HCT116 (cell line): Measurements from ENCODE around the gene LRIT3. TPM values are rescaled to one million over a fixed set of nuclear protein-coding genes. Genes with fewer than 3 reads are reported as not detected.

Source experiments
- ATAC-seq: fragments of 200-7000 bp; cut with Tn5 transposase; 2 replicates; pipeline ENCODE4 v1.9.1; 2020; ENCODE audit warnings: mild to moderate bottlenecking, moderate library complexity
- BruUV-seq: library from RNA; stranded (reverse); fragments of 400-500 nt; replicated peaks from 2 replicates; lab custom pipeline; 2021; lab: Mats Ljungman, UMichigan
- CTCF ChIA-PET: fragments of 300-600 bp; sonication (Branson Sonifier 250); formaldehyde crosslinking; loops from one replicate; lab custom pipeline; 2021; ENCODE audit warnings: antibody characterized with exemption; lab: Charles Lee
- POLR2A ChIA-PET: fragments of 300-600, 350-600 bp; sonication (Branson Sonifier 250); formaldehyde crosslinking; loops from one replicate; lab custom pipeline; 2021; ENCODE audit warnings: antibody characterized with exemption; lab: Charles Lee
- RAD21 ChIA-PET, 2 experiments: fragments of 300-600 bp; sonication (Branson Sonifier 250); formaldehyde crosslinking; loops; one replicate each; lab custom pipeline; 2023; ENCODE audit warnings: low total read pairs in 2 of 2; ENCODE audit not compliant: uncharacterized antibody in 2 of 2, unreplicated experiment in 2 of 2, low non-redundant PET in 1 of 2; lab: Charles Lee
- DNase-seq: peaks from one replicate; pipeline ENCODE4 v3.0.0-alpha.2; 2010; ENCODE audit warnings: low read depth, low spot score
- H2AFZ ChIP-seq: fragments of 200-600 bp; shearing (Covaris generic), sonication (generic); 2 replicates; pipeline ENCODE4 v1.6.1; 2017; ENCODE audit warnings: low read depth, mixed run types, mixed read lengths, antibody characterized with exemption, low read length; ENCODE audit not compliant: poor library complexity, severe bottlenecking
- H3K27ac ChIP-seq: 2 replicates; pipeline ENCODE4 v1.5.1; 2012; ENCODE audit warnings: low read depth, low read length
- H3K27me3 ChIP-seq: fragments of 200-600 bp; sonication (generic); 2 replicates; pipeline ENCODE4 v1.6.1; 2016; ENCODE audit warnings: mixed run types, low read length, mixed read lengths; ENCODE audit not compliant: insufficient read depth
- H3K36me3 ChIP-seq, 2 experiments: fragments of 200-500 bp in 1 of 2; fragments of 200-600 bp in 1 of 2; sonication (Bioruptor generic) in 1 of 2; sonication (generic) in 1 of 2; 2 replicates each; pipeline versions ENCODE4 v1.5.1 to v1.6.1; 2014 to 2016; ENCODE audit warnings: low read length in 2 of 2, inconsistent platforms in 1 of 2, mixed read lengths in 1 of 2, mixed run types in 1 of 2; ENCODE audit not compliant: insufficient read depth in 2 of 2, control insufficient read depth in 1 of 2
- H3K4me1 ChIP-seq, 2 experiments: fragments of 200-600 bp in 1 of 2; sonication (generic) in 1 of 2; 2 replicates each; pipeline versions ENCODE4 v1.5.1 to v1.6.1; 2012 to 2017; ENCODE audit warnings: low read length in 2 of 2, inconsistent platforms in 1 of 2, mild to moderate bottlenecking in 1 of 2, mixed read lengths in 1 of 2, mixed run types in 1 of 2, moderate library complexity in 1 of 2; ENCODE audit not compliant: insufficient read depth in 2 of 2, control insufficient read depth in 1 of 2
- H3K4me2 ChIP-seq: fragments of 200-600 bp; sonication (generic); 2 replicates; pipeline ENCODE4 v1.6.1; 2017; ENCODE audit warnings: mixed run types, low read length, mixed read lengths
- H3K4me3 ChIP-seq, 2 experiments: fragments of 200-600 bp in 1 of 2; sonication (generic) in 1 of 2; replicated peaks in 1 of 2; 2 replicates each; pipeline ENCODE4 v1.5.1; 2011 to 2016; ENCODE audit warnings: low read length in 2 of 2, control low read depth in 1 of 2, low read depth in 1 of 2, mild to moderate bottlenecking in 1 of 2, mixed read lengths in 1 of 2, mixed run types in 1 of 2
- H3K79me2 ChIP-seq: fragments of 200-600 bp; sonication (generic); 2 replicates; pipeline ENCODE4 v1.6.1; 2017; ENCODE audit warnings: mild to moderate bottlenecking, mixed run types, low read length, moderate library complexity, mixed read lengths; ENCODE audit not compliant: insufficient read depth
- H3K9ac ChIP-seq: fragments of 200-600 bp; sonication (generic); 2 replicates; pipeline ENCODE4 v1.6.1; 2016; ENCODE audit warnings: low read length, mixed read lengths
- H3K9me2 ChIP-seq: fragments of 200-600 bp; sonication (generic), shearing (Covaris generic); 2 replicates; pipeline ENCODE4 v1.6.1; 2017; ENCODE audit warnings: mixed run types, mild to moderate bottlenecking, moderate library complexity; ENCODE audit not compliant: insufficient read depth
- H3K9me3 ChIP-seq, 2 experiments: fragments of 200-500 bp in 1 of 2; fragments of 200-600 bp in 1 of 2; sonication (Bioruptor generic) in 1 of 2; sonication (generic) in 1 of 2; 2 replicates each; pipeline ENCODE4 v1.6.1; 2014 to 2017; ENCODE audit warnings: low read length in 2 of 2, mixed read lengths in 2 of 2, inconsistent platforms in 1 of 2, low read depth in 1 of 2, mild to moderate bottlenecking in 1 of 2, mixed run types in 1 of 2, moderate library complexity in 1 of 2; ENCODE audit not compliant: control insufficient read depth in 1 of 2, insufficient read depth in 1 of 2
- H4K20me1 ChIP-seq: fragments of 200-600 bp; sonication (generic), shearing (Covaris generic); 2 replicates; pipeline ENCODE4 v1.6.1; 2017; ENCODE audit warnings: mixed run types, mild to moderate bottlenecking, moderate library complexity; ENCODE audit not compliant: insufficient read depth
- EGR1 ChIP-seq: IDR thresholded peaks from 2 replicates; pipeline ENCODE4 v1.6.1; 2012; ENCODE audit warnings: low read depth
- EZH2 ChIP-seq: fragments of 200-600 bp; sonication (generic); IDR thresholded peaks from 2 replicates; pipeline ENCODE4 v1.6.1; 2017; ENCODE audit warnings: antibody characterized with exemption, mixed run types
- FOSL1 ChIP-seq: IDR thresholded peaks from 2 replicates; pipeline ENCODE4 v1.6.1; 2012; ENCODE audit warnings: low read depth
- MAX ChIP-seq: IDR thresholded peaks from 2 replicates; pipeline ENCODE4 v1.6.1; 2012
- POLR2A ChIP-seq: IDR thresholded peaks from 2 replicates; pipeline ENCODE4 v1.7.0; 2011; ENCODE audit warnings: borderline replicate concordance; ENCODE audit not compliant: insufficient read depth, insufficient read length; ENCODE audit errors: extremely low read depth
- REST ChIP-seq: IDR thresholded peaks from 2 replicates; pipeline ENCODE4 v1.6.1; 2012; ENCODE audit warnings: low read depth
- SP1 ChIP-seq: IDR thresholded peaks from 2 replicates; pipeline ENCODE4 v1.6.1; 2012; ENCODE audit warnings: low read depth
- YY1 ChIP-seq: IDR thresholded peaks from 2 replicates; pipeline ENCODE4 v1.6.1; 2011; ENCODE audit warnings: low read length, low read depth, moderate library complexity, mild to moderate bottlenecking; ENCODE audit not compliant: insufficient replicate concordance; ENCODE audit errors: extremely low read depth
- ZBTB33 ChIP-seq: IDR thresholded peaks from 2 replicates; pipeline ENCODE4 v1.6.1; 2011; ENCODE audit warnings: mild to moderate bottlenecking, low read length, moderate library complexity; ENCODE audit not compliant: insufficient replicate concordance; ENCODE audit errors: extremely low read depth
- ZFX ChIP-seq: fragments of 450-650 bp; IDR thresholded peaks from 2 replicates; pipeline ENCODE4 v1.6.1; 2017
- intact Hi-C: fragments of 100-400 bp; cut with micrococcal nuclease; formaldehyde crosslinking; loops from 2 replicates; pipeline ENCODE4 v1.10.0; 2022
- total RNA-seq: library from RNA; stranded (reverse); gene quantifications from one replicate; pipeline ENCODE4 v1.2.1, GENCODE V29; 2021; ENCODE audit not compliant: unreplicated experiment

LRIT3 gene
- total RNA-seq, 1 experiment from 2014 or later = 0.47 TPM

GRCh38 chr4:109870061-109870460, 22.2 kb downstream of the LRIT3 start:
- Histone ChIP-seq H3K9ac (no peak overlapping the region), H2AFZ (no peak overlapping the region), H3K9me3 (no peaks in the 10 kb centered on the region), H3K79me2 (no peaks in the 10 kb centered on the region), H3K27ac (no peak overlapping the region), H3K27me3 (no peaks in the 10 kb centered on the region), H3K4me2 (no peak overlapping the region), H3K9me2 (no peaks in the 10 kb centered on the region), H3K4me1 (no peaks in the 10 kb centered on the region), H4K20me1 (no peaks in the 10 kb centered on the region), H3K36me3 (no peaks in the 10 kb centered on the region), H3K4me3 (no peak overlapping the region)
- CTCF ChIA-PET = no interaction called here
- RAD21 ChIA-PET = no interaction called here
- no TSS peak for BruUV-seq
- POLR2A ChIA-PET = no interaction called here
- ATAC-seq (no peak), DNase-seq (no peak)
- no peak for TF ChIP-seq SP1
- TF ChIP-seq EGR1 = no peak
- no peak for TF ChIP-seq YY1
- no peak for TF ChIP-seq EZH2
- TF ChIP-seq REST = no peak
- no peak for TF ChIP-seq ZFX
- TF ChIP-seq ZBTB33 = no peak
- no peak for TF ChIP-seq MAX
- no peak for TF ChIP-seq POLR2A
- TF ChIP-seq FOSL1 = no peak
- intact Hi-C loops = no loop called here
